SJCRH30 (cell line): ENCODE data around the gene SOX5. TPM values are rescaled to one million over a fixed set of nuclear protein-coding genes. Genes with fewer than 3 reads are reported as not detected.

Experiments used
- DNase-seq, 2 experiments: peaks; one replicate each; pipeline ENCODE4 v3.0.0-alpha.2; 2015 to 2020
- H3K27ac ChIP-seq: fragments of 250-450 bp; sonication (Bioruptor Pico); 2 replicates; pipeline ENCODE4 v1.5.1; 2020; ENCODE audit warnings: mild to moderate bottlenecking, moderate library complexity
- H3K27me3 ChIP-seq: fragments of 250-450 bp; sonication (Bioruptor Pico); 2 replicates; pipeline ENCODE4 v1.5.1; 2020; ENCODE audit warnings: mild to moderate bottlenecking, moderate library complexity
- H3K36me3 ChIP-seq: fragments of 250-450 bp; sonication (Bioruptor Pico); 2 replicates; pipeline ENCODE4 v1.5.1; 2020; ENCODE audit warnings: mild to moderate bottlenecking, moderate library complexity
- H3K4me1 ChIP-seq: fragments of 250-450 bp; sonication (Bioruptor Pico); 2 replicates; pipeline ENCODE4 v1.5.1; 2020; ENCODE audit warnings: mild to moderate bottlenecking, moderate library complexity
- H3K4me3 ChIP-seq: fragments of 250-450 bp; sonication (Bioruptor Pico); 2 replicates; pipeline ENCODE4 v1.5.1; 2020; ENCODE audit warnings: mild to moderate bottlenecking, moderate library complexity
- H3K9me3 ChIP-seq: fragments of 250-450 bp; sonication (Bioruptor Pico); replicated peaks from 2 replicates; pipeline ENCODE4 v1.5.1; 2020; ENCODE audit warnings: mild to moderate bottlenecking, moderate library complexity
- total RNA-seq: library from RNA; depleted of rRNA; stranded (reverse); fragments of >200 nt; shearing (Covaris generic); gene quantifications from 2 replicates; pipeline ENCODE4 v1.2.3, GENCODE V29; 2014

The SOX5 gene
- total RNA-seq, 1 experiment from 2014 or later: 13.7 TPM

DNA sequence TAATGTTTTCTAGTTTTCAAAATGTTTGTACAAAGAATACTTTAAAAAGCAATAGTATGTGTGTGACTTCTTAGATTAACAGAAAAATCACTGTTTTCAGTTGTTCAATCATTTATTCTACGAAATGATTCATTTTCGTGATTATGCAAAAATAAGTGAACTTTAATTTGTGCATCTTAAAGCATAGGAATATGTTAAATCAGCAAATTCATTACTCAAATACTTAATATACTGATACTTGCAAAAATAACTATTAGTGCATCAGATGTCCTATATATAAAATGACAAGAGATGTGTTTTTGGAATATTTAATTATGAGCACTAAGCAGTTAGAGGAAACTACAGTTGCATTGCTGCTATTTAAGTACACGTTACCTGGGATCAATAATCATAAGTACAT is 11.0 kb downstream of the SOX5 start:
- H3K27me3 ChIP-seq: no peaks in the 10 kb centered on the region
- no peak for DNase-seq
- H3K4me1 ChIP-seq: no peaks in the 10 kb centered on the region
- no peak overlapping the region for H3K27ac ChIP-seq
- no peaks in the 10 kb centered on the region for H3K36me3 ChIP-seq
- H3K4me3 ChIP-seq: no peak overlapping the region
- no peaks in the 10 kb centered on the region for H3K9me3 ChIP-seq

DNA sequence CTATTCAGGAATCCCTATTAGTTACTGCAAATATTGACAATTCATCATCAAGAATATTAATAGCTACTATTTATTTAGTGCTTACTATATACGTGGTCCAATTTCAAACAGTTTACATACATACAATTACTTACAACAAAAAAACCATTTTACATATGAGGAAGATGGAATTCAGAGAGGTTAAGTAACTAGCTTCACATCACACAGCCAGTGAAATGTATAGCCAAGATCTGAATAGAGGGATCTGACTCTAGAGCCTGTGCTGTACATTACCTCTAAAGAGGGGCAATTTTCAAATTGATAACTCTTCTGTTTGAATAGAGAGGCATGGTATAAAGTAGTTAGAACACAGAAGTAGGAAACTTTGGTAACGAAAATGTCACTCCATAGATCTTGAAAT is 18.3 kb downstream of the SOX5 start:
- Histone ChIP-seq H3K4me3 (no peak overlapping the region), H3K9me3 (no peaks in the 10 kb centered on the region), H3K27me3 (no peaks in the 10 kb centered on the region), H3K27ac (no peak overlapping the region), H3K36me3 (no peaks in the 10 kb centered on the region), H3K4me1 (no peaks in the 10 kb centered on the region)
- no peak for DNase-seq

- Histone ChIP-seq H3K4me3 (no peak overlapping the region), H3K27ac (no peak overlapping the region), H3K9me3 (no peaks in the 10 kb centered on the region), H3K36me3 (no peaks in the 10 kb centered on the region), H3K27me3 (no peaks in the 10 kb centered on the region), H3K4me1 (no peaks in the 10 kb centered on the region)
- no peak for DNase-seq
These were observed 18.9 kb downstream of the SOX5 start for GRCh38 chr12:23930599-23930998.

DNA sequence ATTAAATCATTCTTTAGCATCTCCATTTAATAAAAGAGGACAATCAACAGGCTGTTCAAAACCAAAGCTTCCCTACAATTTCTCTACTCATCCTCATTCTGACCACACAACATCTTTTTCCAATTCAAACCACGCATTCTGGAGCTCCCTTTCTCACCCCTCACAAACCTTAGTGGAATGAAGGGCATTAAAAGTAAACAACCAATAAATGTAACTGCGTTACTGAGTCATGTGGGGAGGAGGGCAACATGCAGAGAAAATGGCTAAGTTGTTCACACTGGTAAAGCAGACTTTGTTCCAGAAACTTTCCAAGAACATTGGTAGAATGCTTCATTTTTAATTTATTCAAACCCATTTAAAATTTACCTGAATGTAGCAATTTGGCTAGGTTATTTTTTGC is 19.6 kb downstream of the SOX5 start:
- Histone ChIP-seq H3K4me3 (no peak overlapping the region), H3K9me3 (no peaks in the 10 kb centered on the region), H3K27me3 (no peaks in the 10 kb centered on the region), H3K4me1 (no peaks in the 10 kb centered on the region), H3K27ac (no peak overlapping the region), H3K36me3 (no peaks in the 10 kb centered on the region)
- DNase-seq: no peak

GRCh38 chr12:23927907-23928306 is 21.6 kb downstream of the SOX5 start:
- DNase-seq: no peak

DNA sequence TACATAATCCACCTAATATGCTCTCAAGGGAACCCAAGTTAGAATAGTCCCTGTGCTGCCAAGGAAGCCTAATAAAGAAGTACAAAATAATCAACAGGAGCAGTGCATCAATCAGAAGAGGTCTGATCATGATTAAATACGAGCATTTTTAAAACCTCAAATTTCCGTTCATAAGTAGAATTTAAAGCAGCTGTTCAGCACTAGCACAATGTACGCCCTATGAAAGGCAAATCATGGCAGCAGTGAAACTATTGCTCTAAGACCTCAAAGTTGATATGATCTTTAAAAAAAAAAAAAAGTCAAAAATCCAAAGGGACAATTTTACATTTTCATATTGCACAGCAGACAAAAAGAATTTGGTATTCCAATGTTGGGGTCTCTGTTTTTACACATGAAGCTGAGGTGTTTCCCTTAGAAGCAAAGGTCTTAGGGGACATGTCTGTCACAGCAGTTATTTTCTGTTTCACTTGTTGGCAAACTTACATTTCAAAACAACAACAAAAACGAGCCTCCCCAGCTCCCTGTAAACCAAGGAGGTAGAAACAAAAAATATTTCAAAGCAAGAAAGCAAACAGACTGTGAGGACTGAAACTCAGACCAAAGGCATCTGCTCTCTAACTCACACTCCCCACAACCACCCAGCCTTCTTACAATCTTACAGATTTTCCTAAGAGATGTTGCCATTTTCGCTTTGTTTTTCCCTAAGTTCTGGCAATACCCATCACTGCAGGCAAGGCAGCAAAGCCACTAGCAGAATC is 28.2 kb downstream of the SOX5 start:
- Histone ChIP-seq H3K27ac (no peak overlapping the region), H3K27me3 (no peaks in the 10 kb centered on the region), H3K4me3 (no peak overlapping the region), H3K36me3 (no peaks in the 10 kb centered on the region), H3K4me1 (no peaks in the 10 kb centered on the region), H3K9me3 (no peaks in the 10 kb centered on the region)
- DNase-seq: no peak

More at GRCh38 chr12:23927907-23928306, 21.6 kb downstream of the SOX5 start:
- H3K4me1 ChIP-seq: no peaks in the 10 kb centered on the region
- H3K27me3 ChIP-seq: no peaks in the 10 kb centered on the region
- no peak overlapping the region for H3K27ac ChIP-seq
- H3K36me3 ChIP-seq: no peaks in the 10 kb centered on the region
- H3K9me3 ChIP-seq: no peaks in the 10 kb centered on the region
- no peak overlapping the region for H3K4me3 ChIP-seq

- Histone ChIP-seq H3K4me1 (peaks cover 16% of the 10 kb centered on the region), H3K36me3 (no peaks in the 10 kb centered on the region), H3K4me3 (no peak overlapping the region), H3K27me3 (no peaks in the 10 kb centered on the region), H3K27ac (no peak overlapping the region), H3K9me3 (no peaks in the 10 kb centered on the region)
- DNase-seq: no peak
These were observed 37.9 kb downstream of the SOX5 start for GRCh38 chr12:23911574-23911973.

- Histone ChIP-seq H3K9me3 (0 out of 2 replicates have a peak, but pooled peaks cover 3% of the 10 kb centered on the region), H3K4me3 (no peak overlapping the region), H3K36me3 (no peaks in the 10 kb centered on the region), H3K27me3 (no peaks in the 10 kb centered on the region), H3K4me1 (peaks cover 32% of the 10 kb centered on the region), H3K27ac (no peak overlapping the region)
- peak in 1 of 2 experiments; percentile 33 for DNase-seq
These were observed 39.9 kb downstream of the SOX5 start for GRCh38 chr12:23909551-23909950.

GRCh38 chr12:23906329-23906728 is 43.1 kb downstream of the SOX5 start:
- DNase-seq: peak; percentile 94 to 97
- Histone ChIP-seq H3K4me1 (peaks cover 32% of the 10 kb centered on the region), H3K4me3 (no peak overlapping the region), H3K27me3 (no peaks in the 10 kb centered on the region), H3K9me3 (0 out of 2 replicates have a peak, but pooled peaks cover 3% of the 10 kb centered on the region), H3K27ac (peak overlapping the region; percentile 90), H3K36me3 (no peaks in the 10 kb centered on the region)

DNA sequence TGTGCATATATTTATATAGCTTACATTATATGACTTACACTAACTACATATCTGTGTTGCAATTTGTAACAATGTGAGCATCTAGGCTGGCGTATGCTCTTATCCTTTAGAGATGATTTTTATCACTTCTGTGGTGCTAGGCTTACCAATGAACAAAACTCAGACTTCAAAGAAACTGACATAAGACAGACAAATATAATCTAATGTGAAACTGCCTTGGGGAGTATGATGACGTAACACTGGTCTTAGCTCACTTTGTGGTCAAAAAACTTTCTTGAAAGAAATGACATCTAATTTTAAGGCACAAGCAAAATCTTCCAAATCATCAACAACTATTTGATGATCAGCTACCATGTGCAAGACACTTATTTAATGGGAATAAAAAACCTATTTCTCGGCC is 50.0 kb downstream of the SOX5 start:
- no peaks in the 10 kb centered on the region for H3K9me3 ChIP-seq
- no peak overlapping the region for H3K27ac ChIP-seq
- no peak for DNase-seq
- peaks cover 2% of the 10 kb centered on the region; the same call in 1 of the 2 replicates for H3K36me3 ChIP-seq
- no peak overlapping the region for H3K4me3 ChIP-seq
- no peaks in the 10 kb centered on the region for H3K27me3 ChIP-seq
- H3K4me1 ChIP-seq: no peaks in the 10 kb centered on the region

DNA sequence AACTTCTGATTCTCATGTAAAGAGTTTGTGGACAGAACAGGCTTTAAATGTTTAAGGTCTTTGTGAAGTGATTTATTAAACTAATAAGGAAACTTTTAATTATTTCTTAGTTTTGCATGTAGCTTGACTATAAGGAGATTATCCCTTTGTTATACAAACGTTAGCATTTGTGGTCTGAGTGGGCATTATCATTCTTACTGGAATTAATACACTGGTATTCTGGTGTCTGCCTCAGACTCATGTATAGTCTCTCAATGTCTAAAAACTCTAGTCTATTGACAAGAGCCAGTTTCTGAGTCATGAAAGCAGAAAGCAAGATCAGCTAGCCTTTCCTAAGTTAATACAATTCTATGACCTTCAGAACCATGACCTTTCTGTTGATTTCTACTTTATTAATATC is 51.3 kb downstream of the SOX5 start:
- Histone ChIP-seq H3K4me1 (no peaks in the 10 kb centered on the region), H3K27me3 (no peaks in the 10 kb centered on the region), H3K27ac (no peak overlapping the region), H3K4me3 (no peak overlapping the region), H3K9me3 (no peaks in the 10 kb centered on the region), H3K36me3 (peaks cover 2% of the 10 kb centered on the region; the same call in 1 of the 2 replicates)
- DNase-seq: no peak

- Histone ChIP-seq H3K27ac (no peak overlapping the region), H3K36me3 (peaks cover 2% of the 10 kb centered on the region; the same call in 1 of the 2 replicates), H3K27me3 (no peaks in the 10 kb centered on the region), H3K9me3 (no peaks in the 10 kb centered on the region), H3K4me1 (no peaks in the 10 kb centered on the region), H3K4me3 (no peak overlapping the region)
- DNase-seq: no peak
These were observed 53.7 kb downstream of the SOX5 start for GRCh38 chr12:23895792-23896218.

DNA sequence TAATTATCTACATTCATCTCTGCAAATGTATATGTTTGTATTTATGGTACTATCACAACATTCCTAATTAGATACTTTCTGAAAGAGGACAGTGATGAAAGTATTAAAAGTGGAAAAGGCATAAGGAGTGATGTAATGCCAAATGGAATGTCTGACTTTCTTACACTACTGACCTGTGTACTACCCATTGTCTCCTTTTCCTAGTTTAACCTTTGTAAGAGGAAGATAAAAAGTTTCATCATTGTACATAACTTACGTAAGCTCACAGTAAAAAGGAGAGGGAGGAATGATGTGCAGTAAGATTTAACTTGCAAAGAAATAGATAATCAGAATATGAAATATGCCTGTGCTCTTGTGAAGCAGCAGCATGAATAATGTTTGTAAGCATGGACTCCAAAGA is 55.9 kb downstream of the SOX5 start:
- Histone ChIP-seq H3K9me3 (no peaks in the 10 kb centered on the region), H3K27ac (no peak overlapping the region)
- DNase-seq: no peak

DNA sequence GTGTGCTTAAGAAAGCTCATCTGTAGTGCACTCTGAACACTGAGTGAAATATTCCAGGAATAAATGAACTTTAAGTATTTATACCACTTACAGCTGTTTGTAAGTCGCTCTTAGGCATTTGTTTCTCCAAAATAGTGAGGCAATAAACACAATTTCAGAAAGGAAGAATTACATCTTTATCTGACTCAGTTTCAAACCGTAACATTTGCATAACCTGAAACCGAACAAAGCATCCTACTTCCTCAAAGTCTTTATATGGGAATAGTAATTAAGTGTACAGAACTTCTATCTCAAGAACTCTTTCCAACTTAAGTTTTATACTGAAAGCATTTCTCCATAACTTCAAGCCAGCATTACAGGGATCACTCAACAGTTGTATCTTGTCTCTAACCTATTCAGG is 58.4 kb downstream of the SOX5 start:
- H3K27ac ChIP-seq: no peak overlapping the region
- no peaks in the 10 kb centered on the region; the same call in 1 of the 2 replicates for H3K36me3 ChIP-seq
- H3K9me3 ChIP-seq: no peaks in the 10 kb centered on the region
- DNase-seq: no peak
- H3K4me1 ChIP-seq: no peaks in the 10 kb centered on the region
- H3K27me3 ChIP-seq: no peaks in the 10 kb centered on the region
- no peak overlapping the region for H3K4me3 ChIP-seq

More for the DNA sequence above, 55.9 kb downstream of the SOX5 start:
- no peak overlapping the region for H3K4me3 ChIP-seq
- H3K27me3 ChIP-seq: no peaks in the 10 kb centered on the region
- H3K36me3 ChIP-seq: peaks cover 2% of the 10 kb centered on the region; the same call in 1 of the 2 replicates
- no peaks in the 10 kb centered on the region for H3K4me1 ChIP-seq

GRCh38 chr12:23889069-23889440 is 60.4 kb downstream of the SOX5 start:
- Histone ChIP-seq H3K4me3 (no peak overlapping the region), H3K4me1 (no peaks in the 10 kb centered on the region), H3K27me3 (no peaks in the 10 kb centered on the region), H3K9me3 (no peaks in the 10 kb centered on the region), H3K36me3 (no peaks in the 10 kb centered on the region), H3K27ac (no peak overlapping the region)
- no peak for DNase-seq
